ENCODE measurements around the gene IL5RA.

Gene IL5RA

DNA sequence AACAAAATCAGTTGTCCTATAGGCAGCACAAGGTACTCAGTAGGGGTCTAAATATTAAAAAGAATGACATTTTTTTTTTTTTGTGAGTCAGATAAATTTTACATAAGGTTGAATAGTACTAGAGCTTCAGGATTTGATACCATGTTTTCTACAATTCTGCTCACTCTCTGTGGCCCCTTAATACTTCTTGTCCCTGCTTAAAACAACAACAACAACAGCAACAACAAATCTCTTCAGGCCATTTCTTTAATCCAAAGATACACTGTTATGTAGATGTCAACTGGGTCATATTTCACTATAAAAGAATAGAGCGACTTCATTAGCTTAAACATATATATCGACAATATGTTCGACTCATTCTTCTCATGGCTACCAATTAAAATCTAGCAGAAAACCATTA lies 3.0 kb downstream of the IL5RA start:
- DNase-seq = no peak

DNA sequence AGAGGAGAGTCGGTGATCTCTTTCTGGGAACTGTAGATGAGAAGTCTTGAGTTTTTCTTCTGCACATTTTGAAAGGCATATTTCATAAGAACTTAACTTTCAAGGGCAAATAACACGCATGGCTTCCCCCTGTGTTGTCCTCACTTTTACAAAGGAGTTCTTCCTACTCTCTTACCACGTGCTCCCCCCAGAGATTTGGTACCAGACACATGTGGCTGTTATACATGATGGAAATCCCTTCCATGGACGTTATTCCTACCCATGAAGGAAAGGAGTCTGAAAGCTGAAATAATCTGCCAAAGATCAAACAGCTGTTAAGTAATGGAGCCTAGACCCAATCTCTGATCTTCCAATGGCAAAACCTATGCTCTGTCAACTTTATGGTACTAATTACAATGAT lies 4.4 kb downstream of the IL5RA start:
- DNase-seq = no peak

DNA sequence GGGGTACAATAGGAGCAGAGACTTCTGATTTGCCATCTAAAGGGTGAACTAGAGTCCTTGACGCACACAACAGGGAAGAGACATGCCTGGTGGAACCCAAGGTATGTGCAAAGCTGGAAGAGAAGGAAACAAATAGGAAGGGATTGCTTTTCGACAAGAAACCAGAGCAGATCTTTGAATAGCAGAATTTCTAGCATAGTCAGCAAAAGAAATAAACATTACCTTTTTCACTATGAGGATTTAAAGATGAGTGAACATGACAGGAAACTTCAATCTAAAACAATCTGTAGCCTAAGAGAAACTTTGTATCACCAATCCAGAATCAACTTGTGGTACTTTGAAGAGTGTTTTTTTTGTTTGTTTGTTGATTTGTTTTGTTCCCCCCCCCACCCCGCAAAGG lies 4.9 kb downstream of the IL5RA start:
- no peak for DNase-seq

- no peak for DNase-seq
Measured at GRCh38 chr3:3102751-3103150, 7.4 kb downstream of the IL5RA start.

GRCh38 chr3:3101660-3102458 lies 8.3 kb downstream of the IL5RA start:
- no peak for DNase-seq

- DNase-seq = no peak
Measured at GRCh38 chr3:3097958-3098357, 12.2 kb downstream of the IL5RA start.

- no peak for DNase-seq
Measured at GRCh38 chr3:3089017-3089416, 21.2 kb downstream of the IL5RA start.

DNA sequence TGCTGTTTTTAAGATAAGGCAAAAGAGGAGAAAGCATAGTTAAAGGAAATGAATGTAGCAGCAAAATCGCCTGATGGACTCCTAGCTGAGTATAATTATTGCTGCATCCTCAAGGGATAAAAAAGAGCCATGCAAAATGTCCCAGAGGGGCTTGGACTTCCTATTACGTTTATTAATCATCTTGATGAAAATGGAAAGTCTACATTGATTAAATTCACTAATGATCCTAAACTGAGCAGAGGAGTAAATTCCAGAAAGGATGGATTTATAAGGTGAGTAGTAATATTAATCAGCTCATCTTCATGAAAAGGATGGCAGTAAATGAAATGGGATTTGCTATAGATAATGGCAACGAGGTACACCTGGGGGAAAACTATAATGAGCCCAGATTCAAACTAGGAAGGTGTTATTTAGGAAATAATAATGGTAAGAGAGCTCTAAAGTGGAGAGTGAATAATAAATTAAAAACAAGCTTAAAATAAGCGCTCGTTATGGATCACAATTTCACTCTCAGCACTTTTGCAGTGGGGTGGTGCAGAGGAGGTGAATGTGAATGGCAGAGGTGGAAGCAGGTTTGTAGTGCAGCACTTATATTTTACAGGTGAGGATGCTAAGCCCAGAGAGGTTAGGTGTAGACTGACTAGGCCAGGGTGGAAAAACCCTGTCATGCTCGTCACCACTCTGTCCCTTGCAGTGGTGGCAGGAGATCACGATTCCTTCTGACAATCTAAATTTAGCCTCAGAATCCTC lies 22.3 kb downstream of the IL5RA start:
- no peak for DNase-seq

- DNase-seq = no peak
Measured at GRCh38 chr3:3087279-3087678, 22.9 kb downstream of the IL5RA start.

GRCh38 chr3:3086239-3086638 lies 23.9 kb downstream of the IL5RA start:
- DNase-seq = no peak

DNA sequence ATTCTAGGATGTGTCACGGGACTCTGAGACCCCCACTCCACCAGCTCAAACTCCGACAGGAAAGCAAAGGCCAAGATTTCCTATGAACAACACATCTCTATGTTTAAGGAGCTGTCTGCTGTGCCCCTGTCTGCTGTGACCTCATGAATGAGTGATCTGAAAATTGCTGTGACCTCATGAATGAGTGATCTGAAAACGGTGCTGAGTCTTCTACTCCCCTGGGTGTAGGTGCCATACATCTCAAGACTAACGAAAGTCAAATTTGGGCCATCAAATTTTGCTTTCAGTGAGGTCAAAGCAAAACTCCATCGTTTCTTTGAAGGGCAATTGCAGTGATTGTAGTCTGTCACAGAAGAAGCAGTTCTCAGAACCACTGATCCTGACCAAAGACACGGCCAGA lies 24.4 kb downstream of the IL5RA start:
- DNase-seq = no peak

- no peak for DNase-seq
Measured at GRCh38 chr3:3084890-3085289, 25.3 kb downstream of the IL5RA start.

DNA sequence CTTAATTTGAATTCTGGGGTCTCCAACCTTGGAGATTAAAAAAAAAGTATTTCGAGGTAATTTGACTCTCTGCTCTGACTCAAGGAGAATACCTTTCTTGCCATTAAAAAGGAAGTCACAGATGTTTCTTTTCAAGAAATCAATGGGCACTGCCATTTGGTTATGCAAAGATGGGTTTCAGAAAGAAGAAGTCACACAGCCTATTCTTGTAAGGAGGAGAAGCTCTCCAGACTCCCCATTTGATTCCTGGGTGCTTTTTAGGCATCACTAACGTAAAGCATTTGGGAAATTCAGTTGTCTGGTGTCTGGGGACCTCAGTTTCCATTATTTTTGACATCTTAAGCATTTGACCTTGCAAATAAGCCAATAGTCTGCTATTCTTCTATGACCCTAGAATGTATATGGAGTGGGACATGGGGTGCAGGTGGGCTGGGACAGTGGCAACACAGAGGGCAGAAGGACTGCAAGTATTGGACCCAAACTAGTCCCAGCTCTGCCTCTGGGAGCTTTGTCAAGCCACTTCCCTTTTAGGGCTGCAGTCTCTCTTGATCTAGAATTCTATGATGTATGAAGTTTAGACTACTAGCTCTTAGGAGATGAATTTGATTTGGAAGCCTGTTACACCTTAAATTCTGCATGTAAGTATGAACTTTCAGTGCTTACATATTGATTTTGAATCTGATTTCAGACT lies 27.8 kb downstream of the IL5RA start:
- DNase-seq = no peak

DNA sequence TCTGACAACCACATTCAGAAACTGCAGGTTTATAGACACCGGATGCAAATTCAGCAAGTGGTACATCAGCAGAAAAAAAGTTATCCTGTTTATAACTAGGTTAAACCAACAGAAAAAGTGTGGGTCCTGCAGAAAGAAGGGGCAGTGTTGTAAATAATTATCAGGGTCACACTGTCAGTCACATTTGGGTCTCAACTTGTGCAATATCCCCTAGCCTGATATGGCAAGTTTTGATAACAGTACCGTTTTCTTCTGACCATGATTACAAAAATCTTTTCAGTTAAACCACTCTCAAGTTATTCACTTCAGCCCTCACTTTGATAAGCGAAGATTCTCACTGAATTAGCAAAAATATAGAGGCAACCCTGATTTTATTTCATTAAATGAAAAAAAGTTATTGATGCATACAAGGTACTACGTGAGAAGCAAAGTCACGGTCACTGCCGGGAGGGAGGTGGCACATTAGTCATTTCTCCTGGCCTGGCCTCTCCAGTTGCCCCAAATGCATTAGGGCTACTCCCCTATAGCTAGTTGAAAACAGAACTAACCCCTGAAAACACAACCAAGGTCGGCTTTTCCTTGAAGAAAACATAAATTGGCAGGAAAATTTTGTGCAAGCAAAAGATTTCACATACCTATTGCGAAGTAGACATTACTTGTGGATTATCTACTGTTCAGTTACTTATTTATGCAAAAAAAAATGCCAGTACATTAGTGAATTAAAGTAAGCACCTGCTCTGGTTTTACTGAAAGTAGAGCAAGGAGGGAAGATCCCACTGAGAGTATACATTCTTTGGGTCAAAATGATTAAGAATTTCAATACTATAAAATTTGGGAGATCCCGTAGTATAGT lies 28.6 kb downstream of the IL5RA start:
- no peak for DNase-seq

- DNase-seq = no peak
Measured at GRCh38 chr3:3080309-3080708, 29.9 kb downstream of the IL5RA start.

GRCh38 chr3:3074551-3075257 lies 35.5 kb downstream of the IL5RA start:
- no peak for DNase-seq

GRCh38 chr3:3071136-3071535 lies 39.0 kb downstream of the IL5RA start:
- peak; percentile 88 for DNase-seq

- no peak for DNase-seq
Measured at GRCh38 chr3:3069723-3070122, 40.5 kb downstream of the IL5RA start.

GRCh38 chr3:3068358-3068881 lies 41.8 kb downstream of the IL5RA start:
- DNase-seq = no peak

DNA sequence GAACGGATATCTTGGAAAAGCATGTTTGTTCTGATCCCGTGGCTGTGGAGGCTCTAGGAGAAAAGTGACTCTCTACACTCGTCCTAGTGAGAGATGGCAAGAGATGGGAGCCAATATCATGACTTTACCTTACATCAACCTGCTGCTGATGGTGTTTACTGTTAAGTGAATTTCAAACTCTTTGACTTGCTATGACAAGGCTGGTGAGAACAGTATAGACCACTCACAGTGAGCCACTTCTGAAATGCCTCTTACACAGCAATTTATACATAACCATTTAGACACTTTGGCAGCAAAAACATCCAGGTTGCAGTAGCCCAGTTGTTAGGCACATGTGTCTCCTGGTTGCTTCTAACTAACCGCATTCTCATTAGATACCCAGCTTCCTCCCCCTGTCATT lies 43.3 kb downstream of the IL5RA start:
- no peak for DNase-seq

- DNase-seq = no peak
Measured at GRCh38 chr3:3066378-3066777, 43.8 kb downstream of the IL5RA start.

DNA sequence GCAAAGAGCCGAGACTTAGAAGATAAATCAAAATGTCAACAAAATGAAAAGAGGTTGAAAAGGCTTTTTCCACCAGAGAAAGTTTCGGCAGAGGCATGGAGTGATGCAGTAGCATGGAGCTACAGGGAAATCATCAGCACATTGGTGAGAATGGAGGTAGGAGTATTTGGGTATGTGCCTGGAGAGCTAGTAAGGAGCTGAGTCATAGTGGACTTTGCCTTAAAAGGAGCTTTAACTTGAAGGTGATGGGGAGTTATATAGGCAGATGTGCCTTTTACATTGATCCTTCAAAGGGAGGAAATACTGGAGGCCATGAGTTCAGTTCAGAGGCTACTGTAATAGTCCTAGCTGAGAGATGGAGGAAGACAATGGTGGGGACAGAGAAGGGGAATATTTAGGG lies 44.3 kb downstream of the IL5RA start:
- DNase-seq = peak; percentile 10
